ENCODE results near the gene PGLYRP2. TPM values are rescaled to one million over a fixed set of nuclear protein-coding genes. Genes with fewer than 3 reads are reported as not detected.
"Not testable (repeated sequence)": the region's sequence is repeated elsewhere in the genome, so short reads cannot be mapped to it uniquely, and the experiment has no call there.

PGLYRP2 gene
- total RNA-seq, 1 donor, result not detected

- Histone ChIP-seq H3K27ac (ENCODE audit: low read depth, low read length) (no peak overlapping the region), H3K36me3 (ENCODE audit: insufficient read depth, low read length) (no peaks in the 10 kb centered on the region), H3K27me3 (ENCODE audit: insufficient read depth, low read length) (no peaks in the 10 kb centered on the region), H4K20me1 (ENCODE audit: insufficient read depth, low read length) (no peaks in the 10 kb centered on the region), H3K4me2 (ENCODE audit: insufficient read depth, low read length) (no peak overlapping the region), H3K9me3 (ENCODE audit: low read depth, low read length) (no peaks in the 10 kb centered on the region), H3K4me3 (ENCODE audit: insufficient read depth, low read length) (no peak overlapping the region), H3K4me1 (ENCODE audit: insufficient read depth, low read length) (no peaks in the 10 kb centered on the region), H2AFZ (ENCODE audit: low read length) (no peak overlapping the region), H3K79me2 (ENCODE audit: insufficient read depth, low read length) (no peaks in the 10 kb centered on the region)
- no peak for DNase-seq (ENCODE audit: insufficient read length, low spot score, missing footprints)
- TF ChIP-seq CTCF (IDR thresholded peaks at IDR 0.05; ENCODE audit: extremely low read depth, low read depth, low read length), result no peak
These were observed 45.5 kb upstream of the PGLYRP2 start for GRCh38 chr19:15524781-15525180.

- H3K4me3 ChIP-seq (ENCODE audit: insufficient read depth, low read length), result no peak overlapping the region
- H3K27ac ChIP-seq (ENCODE audit: low read depth, low read length), result no peak overlapping the region
- H3K4me2 ChIP-seq (ENCODE audit: insufficient read depth, low read length), result no peak overlapping the region
- H3K4me1 ChIP-seq (ENCODE audit: insufficient read depth, low read length), result no peaks in the 10 kb centered on the region
- H2AFZ ChIP-seq (ENCODE audit: low read length), result no peak overlapping the region
- no peak for DNase-seq (ENCODE audit: insufficient read length, low spot score, missing footprints)
- no peaks in the 10 kb centered on the region for H3K9me3 ChIP-seq (ENCODE audit: low read depth, low read length)
- H3K36me3 ChIP-seq (ENCODE audit: insufficient read depth, low read length), result no peaks in the 10 kb centered on the region
- no peak for TF ChIP-seq CTCF (IDR thresholded peaks at IDR 0.05; ENCODE audit: extremely low read depth, low read depth, low read length)
- H3K27me3 ChIP-seq (ENCODE audit: insufficient read depth, low read length), result no peaks in the 10 kb centered on the region
- H3K79me2 ChIP-seq (ENCODE audit: insufficient read depth, low read length), result no peaks in the 10 kb centered on the region
- no peaks in the 10 kb centered on the region for H4K20me1 ChIP-seq (ENCODE audit: insufficient read depth, low read length)
These were observed 40.2 kb upstream of the PGLYRP2 start for GRCh38 chr19:15519433-15519976.

GRCh38 chr19:15517778-15518177, 38.5 kb upstream of the PGLYRP2 start:
- no peak for TF ChIP-seq CTCF (IDR thresholded peaks at IDR 0.05; ENCODE audit: extremely low read depth, low read depth, low read length)
- no peaks in the 10 kb centered on the region for H3K36me3 ChIP-seq (ENCODE audit: insufficient read depth, low read length)
- no peak overlapping the region for H3K4me2 ChIP-seq (ENCODE audit: insufficient read depth, low read length)
- no peak overlapping the region for H3K27ac ChIP-seq (ENCODE audit: low read depth, low read length)
- H3K79me2 ChIP-seq (ENCODE audit: insufficient read depth, low read length), result no peaks in the 10 kb centered on the region
- H2AFZ ChIP-seq (ENCODE audit: low read length), result no peak overlapping the region
- H4K20me1 ChIP-seq (ENCODE audit: insufficient read depth, low read length), result no peaks in the 10 kb centered on the region
- H3K27me3 ChIP-seq (ENCODE audit: insufficient read depth, low read length), result no peaks in the 10 kb centered on the region
- H3K9me3 ChIP-seq (ENCODE audit: low read depth, low read length), result no peaks in the 10 kb centered on the region
- no peaks in the 10 kb centered on the region for H3K4me1 ChIP-seq (ENCODE audit: insufficient read depth, low read length)
- H3K4me3 ChIP-seq (ENCODE audit: insufficient read depth, low read length), result no peak overlapping the region
- DNase-seq (ENCODE audit: insufficient read length, low spot score, missing footprints), result no peak

GRCh38 chr19:15516363-15516762, 37.1 kb upstream of the PGLYRP2 start:
- Histone ChIP-seq H4K20me1 (ENCODE audit: insufficient read depth, low read length) (no peaks in the 10 kb centered on the region), H3K79me2 (ENCODE audit: insufficient read depth, low read length) (no peaks in the 10 kb centered on the region), H3K27ac (ENCODE audit: low read depth, low read length) (no peak overlapping the region), H3K4me2 (ENCODE audit: insufficient read depth, low read length) (no peak overlapping the region), H2AFZ (ENCODE audit: low read length) (no peak overlapping the region), H3K27me3 (ENCODE audit: insufficient read depth, low read length) (no peaks in the 10 kb centered on the region), H3K4me3 (ENCODE audit: insufficient read depth, low read length) (no peak overlapping the region), H3K9me3 (ENCODE audit: low read depth, low read length) (no peaks in the 10 kb centered on the region), H3K36me3 (ENCODE audit: insufficient read depth, low read length) (no peaks in the 10 kb centered on the region), H3K4me1 (ENCODE audit: insufficient read depth, low read length) (no peaks in the 10 kb centered on the region)
- no peak for DNase-seq (ENCODE audit: insufficient read length, low spot score, missing footprints)
- TF ChIP-seq CTCF (IDR thresholded peaks at IDR 0.05; ENCODE audit: extremely low read depth, low read depth, low read length), result no peak

GRCh38 chr19:15515227-15515625, 35.9 kb upstream of the PGLYRP2 start:
- not testable (repeated sequence) for H3K4me3 ChIP-seq (ENCODE audit: insufficient read depth, low read length); H3K9me3 ChIP-seq (ENCODE audit: low read depth, low read length); H3K27me3 ChIP-seq (ENCODE audit: insufficient read depth, low read length); H3K27ac ChIP-seq (ENCODE audit: low read depth, low read length); H2AFZ ChIP-seq (ENCODE audit: low read length); H3K4me2 ChIP-seq (ENCODE audit: insufficient read depth, low read length); H4K20me1 ChIP-seq (ENCODE audit: insufficient read depth, low read length); H3K4me1 ChIP-seq (ENCODE audit: insufficient read depth, low read length); DNase-seq (ENCODE audit: insufficient read length, low spot score, missing footprints); H3K79me2 ChIP-seq (ENCODE audit: insufficient read depth, low read length); H3K36me3 ChIP-seq (ENCODE audit: insufficient read depth, low read length)
